BE2C (cell line): ENCODE data around the gene C22orf39. TPM values are rescaled to one million over a fixed set of nuclear protein-coding genes. Genes with fewer than 3 reads are reported as not detected.
A peak's percentile ranks its signal among the peaks of the same experiment; 100 is the strongest.

ENCODE experiments used
- DNase-seq: peaks from one replicate; pipeline ENCODE4 v3.0.0-alpha.2; 2020
- H3K27me3 ChIP-seq: fragments of 250-450 bp; sonication (Bioruptor Pico); 2 replicates; pipeline ENCODE4 v1.5.1; 2020; ENCODE audit warnings: mild to moderate bottlenecking
- H3K36me3 ChIP-seq: fragments of 250-450 bp; sonication (Bioruptor Pico); 2 replicates; pipeline ENCODE4 v1.5.1; 2020; ENCODE audit warnings: mild to moderate bottlenecking
- H3K4me1 ChIP-seq: fragments of 250-450 bp; sonication (Bioruptor Pico); 2 replicates; pipeline ENCODE4 v1.5.1; 2020
- H3K4me3 ChIP-seq: 2 replicates; pipeline ENCODE4 v1.5.1; 2011; ENCODE audit warnings: low read depth, low read length
- H3K9me3 ChIP-seq: fragments of 250-450 bp; sonication (Bioruptor Pico); 2 replicates; pipeline ENCODE4 v1.5.1; 2020
- polyA plus RNA-seq: library from polyadenylated mRNA; unstranded; fragments of >200 nt; gene quantifications from one replicate; pipeline ENCODE4 v1.2.1, GENCODE V29; 2012; ENCODE audit warnings: low read depth, missing spikeins; ENCODE audit not compliant: insufficient read length, insufficient read depth
- TF ChIP-seq, protein P1 (sequence below): IDR thresholded peaks from 2 replicates; pipeline ENCODE4 v1.5.1; 2012; ENCODE audit warnings: mild to moderate bottlenecking, low read depth, low read length

The C22orf39 gene, protein sequence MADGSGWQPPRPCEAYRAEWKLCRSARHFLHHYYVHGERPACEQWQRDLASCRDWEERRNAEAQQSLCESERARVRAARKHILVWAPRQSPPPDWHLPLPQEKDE
- 169 TPM for polyA plus RNA-seq

DNA sequence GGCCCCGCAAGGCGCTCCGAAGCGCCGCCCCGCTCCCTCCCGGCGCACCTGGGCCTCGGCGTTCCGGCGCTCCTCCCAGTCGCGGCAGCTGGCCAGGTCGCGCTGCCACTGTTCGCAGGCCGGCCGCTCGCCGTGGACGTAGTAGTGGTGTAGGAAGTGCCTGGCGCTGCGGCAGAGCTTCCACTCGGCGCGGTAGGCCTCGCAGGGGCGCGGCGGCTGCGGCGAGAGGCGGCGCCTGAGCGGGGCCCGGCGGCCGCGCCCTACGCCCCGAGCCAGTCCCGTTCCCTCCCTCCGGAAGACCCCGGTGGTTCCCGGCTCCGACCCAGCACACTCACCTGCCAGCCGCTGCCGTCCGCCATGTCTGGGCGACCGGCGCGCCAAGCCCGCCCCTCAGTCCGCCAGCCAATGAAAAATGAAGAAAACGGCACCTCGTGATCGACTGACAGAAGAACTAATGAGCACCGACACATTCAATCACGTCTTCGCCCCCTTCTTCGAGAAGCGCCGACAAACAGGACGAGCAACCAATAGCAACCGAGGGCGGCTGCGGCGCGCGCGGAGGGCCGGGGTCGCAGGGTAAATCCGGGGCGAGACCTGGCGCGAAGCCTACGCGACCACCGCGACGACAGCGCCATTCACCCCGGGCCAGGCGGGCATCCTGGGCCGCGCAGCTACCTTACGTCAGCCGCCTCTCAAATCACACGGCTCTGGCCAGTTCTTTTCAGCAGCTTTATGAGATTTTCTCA, at the start of gene C22orf39:
Gene C22orf39 (minus strand): TSS at position 382 of the 746 bp plus-strand sequence. CDS start 23 bp downstream, at position 359.
- H3K27me3 ChIP-seq, result no peaks in the 10 kb centered on the region
- H3K4me3 ChIP-seq, result peak within 1 kb of the TSS; percentile 90
- peak; percentile 90 for DNase-seq
- H3K36me3 ChIP-seq, result peaks cover 30% of the 10 kb centered on the region
- H3K9me3 ChIP-seq, result no peaks in the 10 kb centered on the region
- H3K4me1 ChIP-seq, result no peaks in the 10 kb centered on the region
- TF ChIP-seq, protein P1, sequence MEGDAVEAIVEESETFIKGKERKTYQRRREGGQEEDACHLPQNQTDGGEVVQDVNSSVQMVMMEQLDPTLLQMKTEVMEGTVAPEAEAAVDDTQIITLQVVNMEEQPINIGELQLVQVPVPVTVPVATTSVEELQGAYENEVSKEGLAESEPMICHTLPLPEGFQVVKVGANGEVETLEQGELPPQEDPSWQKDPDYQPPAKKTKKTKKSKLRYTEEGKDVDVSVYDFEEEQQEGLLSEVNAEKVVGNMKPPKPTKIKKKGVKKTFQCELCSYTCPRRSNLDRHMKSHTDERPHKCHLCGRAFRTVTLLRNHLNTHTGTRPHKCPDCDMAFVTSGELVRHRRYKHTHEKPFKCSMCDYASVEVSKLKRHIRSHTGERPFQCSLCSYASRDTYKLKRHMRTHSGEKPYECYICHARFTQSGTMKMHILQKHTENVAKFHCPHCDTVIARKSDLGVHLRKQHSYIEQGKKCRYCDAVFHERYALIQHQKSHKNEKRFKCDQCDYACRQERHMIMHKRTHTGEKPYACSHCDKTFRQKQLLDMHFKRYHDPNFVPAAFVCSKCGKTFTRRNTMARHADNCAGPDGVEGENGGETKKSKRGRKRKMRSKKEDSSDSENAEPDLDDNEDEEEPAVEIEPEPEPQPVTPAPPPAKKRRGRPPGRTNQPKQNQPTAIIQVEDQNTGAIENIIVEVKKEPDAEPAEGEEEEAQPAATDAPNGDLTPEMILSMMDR, result no peak

DNA sequence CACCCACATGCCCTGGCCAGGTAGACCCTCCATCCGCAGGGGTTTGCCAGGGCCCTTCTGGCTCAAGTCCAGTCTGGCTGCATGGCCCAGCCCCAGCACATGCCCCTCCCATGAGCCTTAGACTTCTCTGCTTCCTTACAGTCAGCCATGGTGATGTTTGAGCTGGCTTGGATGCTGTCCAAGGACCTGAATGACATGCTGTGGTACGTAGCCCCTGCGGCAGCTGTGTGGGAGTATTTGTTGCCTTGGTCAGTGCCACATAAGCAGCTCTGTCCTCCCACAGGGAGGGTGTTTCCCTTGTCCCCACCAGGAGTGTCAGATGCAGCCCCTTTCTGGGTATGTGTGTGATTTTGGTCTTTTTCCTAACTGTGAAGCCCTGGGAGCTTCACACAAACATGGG, 49.7 kb upstream of the C22orf39 start:
- DNase-seq, result peak; percentile 54
- Histone ChIP-seq H3K27me3 (no peaks in the 10 kb centered on the region), H3K9me3 (no peaks in the 10 kb centered on the region), H3K4me3 (no peak overlapping the region), H3K4me1 (no peaks in the 10 kb centered on the region), H3K36me3 (peaks cover 57% of the 10 kb centered on the region)
- TF ChIP-seq, protein P1, result no peak

DNA sequence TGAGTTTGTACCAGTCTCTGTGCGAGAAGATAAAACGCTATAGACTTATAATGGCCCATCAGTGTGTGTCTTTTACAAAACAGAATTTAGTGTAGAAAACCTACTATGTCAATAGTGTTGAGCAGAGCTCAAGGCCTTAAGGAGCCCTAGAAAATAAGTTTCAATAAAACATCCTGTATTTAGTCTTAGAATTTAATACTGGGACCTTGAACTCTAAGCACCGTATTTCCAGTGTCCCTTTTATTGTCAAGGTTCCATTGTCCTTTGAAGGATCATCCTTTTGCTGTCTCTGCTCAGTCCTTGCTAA, 48.8 kb upstream of the C22orf39 start:
- H3K4me3 ChIP-seq, result no peak overlapping the region
- no peaks in the 10 kb centered on the region for H3K9me3 ChIP-seq
- peaks cover 57% of the 10 kb centered on the region for H3K36me3 ChIP-seq
- DNase-seq, result no peak
- TF ChIP-seq, protein P1, result no peak
- no peaks in the 10 kb centered on the region for H3K4me1 ChIP-seq
- H3K27me3 ChIP-seq, result no peaks in the 10 kb centered on the region

DNA sequence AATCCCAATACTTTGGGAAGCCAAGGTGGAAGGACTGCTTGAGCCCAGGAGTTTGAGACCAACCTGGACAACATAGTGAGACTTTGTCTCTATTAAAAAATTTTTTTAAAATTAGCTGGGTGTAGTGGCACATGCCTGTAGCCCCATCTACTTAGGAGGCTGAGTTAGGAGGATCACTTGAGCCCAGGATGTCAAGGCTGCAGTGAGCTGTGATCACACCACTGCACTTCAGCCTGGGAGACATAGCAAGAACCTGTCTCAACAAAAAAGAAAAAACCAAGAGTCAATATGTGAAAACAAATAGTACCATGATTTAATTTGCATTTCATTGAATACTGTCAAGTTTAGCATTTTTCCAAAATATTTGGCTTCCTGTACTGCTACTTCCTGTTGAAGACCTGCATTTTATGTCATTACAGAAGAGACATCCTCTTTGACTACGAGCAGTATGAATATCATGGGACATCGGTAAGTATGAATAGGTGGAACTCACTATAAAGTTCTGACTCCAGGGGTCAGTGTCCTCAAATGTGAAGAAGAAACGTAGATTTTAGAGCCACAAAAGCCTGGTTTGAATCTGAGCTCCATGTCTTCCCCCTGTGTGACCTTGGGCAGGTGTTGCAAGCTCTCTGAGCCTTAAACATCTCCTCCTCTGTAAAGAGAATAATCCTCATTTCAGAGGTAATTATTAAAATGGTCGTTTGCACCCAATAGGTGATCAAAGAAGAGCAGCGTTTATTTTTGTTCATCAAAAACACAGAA, 48.2 kb upstream of the C22orf39 start:
- no peaks in the 10 kb centered on the region for H3K9me3 ChIP-seq
- TF ChIP-seq, protein P1, result peak; percentile 38; the same call in 1 of the 2 replicates
- H3K4me1 ChIP-seq, result no peaks in the 10 kb centered on the region
- H3K4me3 ChIP-seq, result no peak overlapping the region
- H3K27me3 ChIP-seq, result no peaks in the 10 kb centered on the region
- no peak for DNase-seq
- peaks cover 62% of the 10 kb centered on the region for H3K36me3 ChIP-seq

DNA sequence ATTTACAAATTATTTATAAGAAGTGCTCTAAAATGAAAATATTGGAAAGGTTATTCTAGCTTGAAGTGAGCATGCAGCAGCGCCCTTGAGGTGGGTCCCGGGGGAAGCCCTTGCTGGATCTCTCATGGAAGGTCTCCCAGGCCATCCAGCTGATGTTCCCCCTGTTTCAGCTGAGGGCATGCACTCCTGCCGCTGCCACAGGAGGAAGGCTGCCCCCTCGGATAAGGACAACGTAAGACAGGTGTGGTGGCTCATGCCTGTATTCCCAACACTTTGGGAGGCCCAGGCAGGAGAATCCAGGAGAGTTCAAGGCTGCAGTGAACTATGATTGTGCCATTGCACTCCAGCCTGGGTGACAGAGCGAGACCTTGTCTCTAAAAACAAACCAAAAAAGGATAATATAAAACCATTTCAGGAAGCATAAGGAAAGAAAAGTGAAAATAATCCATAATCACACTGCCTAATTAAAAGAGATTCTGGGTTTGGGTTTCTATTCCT, 47.2 kb upstream of the C22orf39 start:
- Histone ChIP-seq H3K4me1 (peaks cover under 1% of the 10 kb centered on the region; the same call in 1 of the 2 replicates), H3K27me3 (no peaks in the 10 kb centered on the region), H3K9me3 (no peaks in the 10 kb centered on the region), H3K4me3 (no peak overlapping the region), H3K36me3 (peaks cover 65% of the 10 kb centered on the region)
- TF ChIP-seq, protein P1, result no peak
- DNase-seq, result no peak
